NCI-H460 (cell line): ENCODE results near the gene PET117. TPM values are rescaled to one million over a fixed set of nuclear protein-coding genes. Genes with fewer than 3 reads are reported as not detected.
"Not testable (repeated sequence)": the region's sequence is repeated elsewhere in the genome, so short reads cannot be mapped to it uniquely, and the experiment has no call there.

Experiments
- DNase-seq: peaks from one replicate; pipeline ENCODE4 v3.0.0-alpha.2; 2016; ENCODE audit warnings: low read depth; ENCODE audit errors: extremely low read depth
- polyA plus RNA-seq: library from polyadenylated mRNA; depleted of rRNA; stranded (reverse); fragments of >200 nt; gene quantifications from 2 replicates; pipeline ENCODE4 v1.2.3, GENCODE V29; 2014; cell fraction: nucleus; rRNA removed
- total RNA-seq: library from RNA; depleted of rRNA; stranded (reverse); fragments of >200 nt; shearing (Covaris generic); gene quantifications from 2 replicates; pipeline ENCODE4 v1.2.3, GENCODE V29; 2014; rRNA removed

Gene PET117
- 32.4 and 38.0 TPM in 2 replicates for total RNA-seq
- 24.4 and 39.9 TPM in 2 replicates for polyA plus RNA-seq

GRCh38 chr20:18137412-18138265, at the start of gene PET117, which contains the start of gene KAT14:
Gene PET117, plus strand, starts transcription at chr20:18137863. Its CDS starts 93 bp downstream, at chr20:18137956.
Gene KAT14, plus strand, starts transcription at chr20:18137863. Its CDS starts 4,798 bp downstream, at chr20:18142661.
- peak; percentile 86 for DNase-seq

GRCh38 chr20:18088298-18088697, 49.4 kb upstream of the PET117 start:
- not testable (repeated sequence) for DNase-seq

DNA sequence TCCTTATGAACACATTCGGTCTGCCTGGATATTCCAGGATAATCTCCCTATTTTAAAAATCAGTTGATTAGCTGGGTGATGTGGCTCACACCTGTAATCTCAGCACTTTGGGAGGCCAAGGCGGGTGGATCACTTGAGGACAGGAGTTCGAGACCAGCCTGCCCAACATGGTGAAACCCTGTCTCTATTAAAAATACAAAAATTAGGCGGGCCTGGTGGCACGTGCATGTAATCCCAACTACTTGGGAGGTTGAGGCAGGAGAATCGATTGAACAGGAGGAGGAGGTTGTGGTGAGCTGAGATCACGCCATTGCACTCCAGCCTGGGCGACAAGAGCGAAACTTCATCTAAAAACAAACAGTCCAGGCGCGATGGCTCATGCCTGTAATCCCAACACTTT, 48.8 kb upstream of the PET117 start:
- DNase-seq: not testable (repeated sequence)

- DNase-seq: no peak
These were observed 47.6 kb upstream of the PET117 start for GRCh38 chr20:18090044-18090443.

GRCh38 chr20:18090477-18090876, 47.2 kb upstream of the PET117 start:
- no peak for DNase-seq

GRCh38 chr20:18091623-18092022, 46.0 kb upstream of the PET117 start:
- no peak for DNase-seq

DNA sequence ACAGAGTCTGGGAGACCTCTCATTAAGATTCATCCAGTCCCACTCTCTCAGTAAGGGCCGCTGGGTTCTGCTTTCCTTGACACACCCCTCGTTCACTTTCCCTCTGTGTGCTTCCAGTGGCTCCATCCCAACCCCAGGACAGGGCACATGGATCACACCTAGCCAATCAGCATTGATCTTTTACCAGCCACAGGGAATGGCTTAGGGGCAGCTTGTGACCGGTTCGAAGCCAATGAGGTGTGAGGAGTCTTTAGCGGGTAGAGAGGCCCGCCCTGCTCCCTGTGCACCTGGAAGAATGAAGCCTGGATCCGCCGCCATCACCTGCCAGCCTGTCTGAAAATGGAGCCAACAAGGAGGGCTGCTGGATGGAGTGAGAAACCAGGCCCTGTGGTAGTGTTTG, 44.8 kb upstream of the PET117 start:
- no peak for DNase-seq

- no peak for DNase-seq
These were observed 44.3 kb upstream of the PET117 start for GRCh38 chr20:18093388-18093787.

DNA sequence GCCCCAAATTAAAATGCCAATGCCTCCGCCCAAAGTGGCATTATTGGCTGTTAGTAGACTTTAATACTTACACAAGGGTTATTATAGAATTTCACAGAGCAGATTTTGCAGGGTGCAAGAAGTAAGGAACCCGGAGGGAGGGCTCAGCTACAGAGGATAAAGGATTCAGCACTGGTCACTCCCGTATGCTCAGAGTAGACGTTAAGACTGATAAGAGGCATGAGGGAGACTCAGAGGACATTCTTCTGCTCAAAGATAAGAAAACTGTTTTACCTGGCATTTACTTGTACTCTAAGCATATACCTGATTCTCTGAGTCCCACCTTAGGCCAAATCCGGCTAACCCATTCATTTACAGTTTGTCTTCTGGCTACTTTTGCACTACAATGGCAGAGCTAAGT, 43.5 kb upstream of the PET117 start:
- DNase-seq: no peak

GRCh38 chr20:18100569-18100968, 37.1 kb upstream of the PET117 start:
- DNase-seq: not testable (repeated sequence)

DNA sequence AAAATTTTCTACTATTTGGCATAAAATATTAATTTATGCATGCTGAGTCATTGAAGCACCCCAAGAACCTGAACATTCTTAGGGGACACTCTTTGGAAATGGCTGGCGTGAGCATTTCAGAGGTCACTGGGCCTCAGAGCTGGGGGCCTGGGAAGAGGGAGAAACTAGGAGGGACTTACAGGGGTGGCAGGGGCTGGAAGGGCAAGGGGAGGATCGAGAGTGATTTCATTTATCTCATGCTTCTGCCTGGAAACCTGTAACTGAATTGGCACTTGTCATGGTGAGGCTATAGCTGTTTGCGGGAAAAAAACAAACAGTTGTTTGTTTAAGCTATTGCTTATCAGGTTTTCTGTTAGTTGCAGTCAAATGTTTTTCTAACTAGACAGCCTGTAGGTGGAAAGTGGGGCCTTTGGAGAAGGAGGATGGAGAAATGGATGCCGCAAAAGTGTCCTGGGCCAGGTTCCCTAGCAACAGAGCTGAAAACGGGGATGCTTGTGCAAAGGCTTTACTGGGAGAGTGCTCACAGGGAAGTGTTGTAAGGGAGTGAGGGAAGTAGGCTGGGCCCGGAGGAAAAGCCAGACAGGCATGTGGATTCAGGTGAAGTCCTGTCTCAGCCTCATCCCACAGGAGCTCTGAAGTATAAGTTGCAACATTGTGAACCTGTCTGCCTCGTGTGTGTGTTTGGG, 36.4 kb upstream of the PET117 start:
- DNase-seq: no peak

DNA sequence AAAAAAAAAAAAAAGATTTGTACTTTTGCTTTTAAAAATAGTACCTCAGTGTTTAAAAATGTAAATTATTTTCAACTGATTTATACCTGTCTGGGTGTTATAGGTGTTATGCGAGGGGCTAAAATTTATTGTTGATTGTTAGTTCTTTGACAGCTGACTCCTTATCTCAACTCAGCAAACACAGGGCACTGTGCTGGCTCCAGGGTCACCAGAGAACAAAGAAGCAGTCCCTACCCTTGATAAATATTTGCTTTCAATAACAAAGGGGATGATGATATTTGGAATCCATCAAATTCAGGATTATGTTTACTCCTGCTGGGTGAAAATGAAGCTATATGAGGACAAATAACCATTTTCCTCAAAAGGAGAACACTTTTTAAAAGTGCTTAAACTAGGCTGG, 34.2 kb upstream of the PET117 start:
- DNase-seq: no peak

- no peak for DNase-seq
These were observed 29.3 kb upstream of the PET117 start for GRCh38 chr20:18108326-18108725.

- DNase-seq: not testable (repeated sequence)
These were observed 9.1 kb upstream of the PET117 start for GRCh38 chr20:18128574-18128973.

- DNase-seq: no peak
These were observed 5.0 kb upstream of the PET117 start for GRCh38 chr20:18132663-18133062.

DNA sequence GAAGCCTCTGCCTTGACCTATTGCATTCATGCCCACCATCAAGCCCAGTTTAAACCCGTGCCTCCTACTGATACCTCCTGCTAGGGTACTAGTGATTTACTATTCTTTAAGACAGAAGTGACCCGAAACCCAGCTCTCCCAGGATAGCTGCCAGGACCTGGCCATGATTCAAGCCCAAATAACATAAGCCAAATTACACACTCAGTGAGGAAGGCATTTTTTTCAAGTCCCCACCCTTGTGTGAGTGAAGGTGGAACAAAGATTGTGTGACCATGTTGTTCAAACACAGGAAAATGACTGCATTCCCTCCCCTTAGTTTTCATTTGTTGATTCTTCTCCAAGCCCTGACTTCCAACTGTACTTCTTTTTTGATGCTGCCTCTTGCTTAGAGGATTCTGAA, 3.7 kb upstream of the PET117 start:
- no peak for DNase-seq

- no peak for DNase-seq
These were observed 561 bp downstream of the PET117 start for GRCh38 chr20:18138266-18138582.

GRCh38 chr20:18138639-18139583, 1.2 kb downstream of the PET117 start:
- no peak for DNase-seq

DNA sequence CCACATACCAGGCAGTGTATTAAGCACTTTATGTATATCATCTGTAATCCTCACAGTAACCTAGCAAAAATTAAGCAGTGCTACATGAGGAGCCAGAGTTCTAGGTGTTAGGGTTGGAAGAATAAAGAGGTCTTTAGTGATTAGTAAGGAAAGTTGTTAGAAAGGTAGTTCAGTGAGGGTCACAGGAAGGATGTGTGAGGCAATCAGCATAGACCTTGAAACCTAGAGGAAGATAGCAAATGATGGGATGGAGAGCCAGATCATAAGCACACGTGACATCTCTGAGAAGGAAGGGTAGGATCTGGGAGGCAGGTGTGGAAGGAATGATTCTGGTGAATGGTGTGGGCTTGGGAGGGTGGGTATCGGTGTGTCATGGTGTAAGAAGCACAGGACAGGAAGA, 2.2 kb downstream of the PET117 start:
- DNase-seq: no peak

DNA sequence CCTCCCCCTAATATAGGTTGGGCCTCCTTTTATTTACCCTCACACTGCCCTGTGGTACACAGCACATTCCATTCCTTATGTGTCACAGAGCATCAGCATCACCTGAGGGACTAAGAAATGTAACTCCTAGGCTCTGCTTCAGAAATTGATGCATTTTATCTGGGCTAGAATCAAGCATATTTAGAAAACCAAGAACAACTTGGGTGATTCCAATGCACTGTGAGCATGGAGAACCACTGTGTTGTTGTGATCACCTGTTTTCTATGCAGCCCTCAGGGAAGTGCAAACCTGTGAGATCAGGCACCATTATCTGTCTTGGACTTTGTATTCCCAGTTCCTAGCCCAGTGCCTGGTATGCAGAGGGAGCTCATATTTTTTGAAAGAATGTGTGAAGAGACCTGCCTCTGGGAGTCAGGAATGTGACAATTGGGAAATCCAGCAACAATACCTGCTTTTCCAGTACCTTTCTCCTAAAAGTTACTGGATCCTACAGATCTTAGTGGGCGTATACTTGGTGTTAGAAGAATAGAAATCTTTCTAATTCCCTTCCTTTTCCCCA, 7.0 kb downstream of the PET117 start:
- no peak for DNase-seq
